HUES48 (cell line): ENCODE measurements around the gene UBP1.
A peak's percentile ranks its signal among the peaks of the same experiment; 100 is the strongest.
"Not testable (repeated sequence)": the region's sequence is repeated elsewhere in the genome, so short reads cannot be mapped to it uniquely, and the experiment has no call there.

ENCODE experiments used
- H3K27ac ChIP-seq: one replicate; pipeline ENCODE4 v1.7.0; 2013; ENCODE audit warnings: low read depth, low read length, inconsistent platforms
- H3K27me3 ChIP-seq: 2 replicates; pipeline ENCODE4 v1.6.1; 2013; ENCODE audit warnings: mild to moderate bottlenecking, low read length; ENCODE audit not compliant: control insufficient read depth, insufficient read depth
- H3K36me3 ChIP-seq: 2 replicates; pipeline ENCODE4 v1.6.1; 2013; ENCODE audit warnings: low read length; ENCODE audit not compliant: control insufficient read depth, insufficient read depth
- H3K4me1 ChIP-seq: 2 replicates; pipeline ENCODE4 v1.6.1; 2013; ENCODE audit warnings: mild to moderate bottlenecking, low read length; ENCODE audit not compliant: control insufficient read depth, insufficient read depth
- H3K4me3 ChIP-seq: 2 replicates; pipeline ENCODE4 v1.5.1; 2013; ENCODE audit warnings: mild to moderate bottlenecking, low read depth, low read length
- H3K9ac ChIP-seq: 2 replicates; pipeline ENCODE4 v1.6.1; 2013; ENCODE audit warnings: mild to moderate bottlenecking, low read depth, low read length, moderate library complexity
- H3K9me3 ChIP-seq: 2 replicates; pipeline ENCODE4 v1.6.1; 2013; ENCODE audit warnings: low read length; ENCODE audit not compliant: control insufficient read depth, insufficient read depth

Gene UBP1

GRCh38 chr3:33433843-33434242 is 6.4 kb downstream of the UBP1 start:
- no peaks in the 10 kb centered on the region for H3K9me3 ChIP-seq
- no peaks in the 10 kb centered on the region for H3K27me3 ChIP-seq
- no peak overlapping the region for H3K27ac ChIP-seq
- no peak overlapping the region for H3K9ac ChIP-seq
- no peaks in the 10 kb centered on the region for H3K36me3 ChIP-seq
- no peak overlapping the region for H3K4me3 ChIP-seq
- H3K4me1 ChIP-seq = peaks cover 64% of the 10 kb centered on the region

GRCh38 chr3:33430571-33430970 is 9.6 kb downstream of the UBP1 start:
- no peaks in the 10 kb centered on the region for H3K9me3 ChIP-seq
- H3K4me1 ChIP-seq = peaks cover 62% of the 10 kb centered on the region
- H3K36me3 ChIP-seq = no peaks in the 10 kb centered on the region
- H3K27me3 ChIP-seq = no peaks in the 10 kb centered on the region
- H3K27ac ChIP-seq = peak overlapping the region; percentile 14
- no peak overlapping the region for H3K4me3 ChIP-seq
- no peak overlapping the region for H3K9ac ChIP-seq

GRCh38 chr3:33430061-33430460 is 10.1 kb downstream of the UBP1 start:
- H3K27me3 ChIP-seq = no peaks in the 10 kb centered on the region
- H3K4me3 ChIP-seq = no peak overlapping the region
- H3K27ac ChIP-seq = no peak overlapping the region
- H3K4me1 ChIP-seq = peaks cover 63% of the 10 kb centered on the region
- H3K9ac ChIP-seq = no peak overlapping the region
- H3K9me3 ChIP-seq = no peaks in the 10 kb centered on the region
- H3K36me3 ChIP-seq = no peaks in the 10 kb centered on the region

DNA sequence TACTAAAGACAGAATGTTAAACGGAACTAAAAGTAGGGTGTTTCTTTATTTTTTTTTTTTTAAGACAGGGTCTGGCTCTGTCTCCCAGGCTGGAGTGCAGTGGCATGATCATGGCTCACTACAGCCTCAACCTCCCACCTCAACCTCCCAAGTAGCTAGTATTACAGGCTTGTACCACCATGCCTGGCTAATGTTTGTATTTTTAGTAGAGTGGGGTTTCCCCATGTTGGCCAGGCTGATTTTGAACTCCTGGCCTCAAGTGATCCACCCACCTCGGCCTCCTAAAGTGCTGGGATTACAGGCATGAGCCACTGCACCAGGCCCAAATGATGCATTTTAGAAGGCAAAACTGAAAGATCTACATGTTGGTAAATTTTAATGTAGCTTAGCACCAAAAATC is 10.9 kb downstream of the UBP1 start:
- Histone ChIP-seq H3K4me1 (peaks cover 69% of the 10 kb centered on the region), H3K27ac (peak overlapping the region; percentile 27)
- not testable (repeated sequence) for H3K36me3 ChIP-seq, H3K9me3 ChIP-seq, H3K4me3 ChIP-seq, H3K9ac ChIP-seq, H3K27me3 ChIP-seq

DNA sequence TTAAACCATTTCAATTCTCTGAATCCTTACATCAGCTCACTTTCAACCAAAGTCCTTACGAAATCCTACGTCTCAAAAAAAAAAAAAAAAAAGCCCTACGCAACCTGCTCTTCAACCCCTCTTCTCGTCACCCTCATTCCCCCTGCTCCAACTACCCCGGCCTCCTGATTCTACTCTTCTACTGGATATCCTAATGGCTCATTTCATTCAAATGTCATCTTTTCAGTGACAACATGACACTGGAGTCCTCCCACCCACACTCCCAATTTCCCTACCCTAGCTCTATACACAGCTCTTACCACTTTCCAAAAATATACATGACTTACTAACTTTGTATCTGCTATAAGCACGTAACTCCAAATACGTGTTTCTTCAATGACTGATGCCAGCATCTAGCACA is 11.5 kb downstream of the UBP1 start:
- peaks cover 71% of the 10 kb centered on the region for H3K4me1 ChIP-seq
- H3K27me3 ChIP-seq = no peaks in the 10 kb centered on the region
- H3K4me3 ChIP-seq = peak overlapping the region; percentile 16; the same call in 1 of the 2 replicates
- H3K36me3 ChIP-seq = peaks cover 9% of the 10 kb centered on the region
- peak overlapping the region; percentile 27 for H3K27ac ChIP-seq
- H3K9me3 ChIP-seq = no peaks in the 10 kb centered on the region
- H3K9ac ChIP-seq = no peak overlapping the region

- Histone ChIP-seq H3K4me3 (peak overlapping the region; percentile 13; the same call in 1 of the 2 replicates), H3K9ac (no peak overlapping the region), H3K9me3 (no peaks in the 10 kb centered on the region), H3K36me3 (peaks cover 20% of the 10 kb centered on the region), H3K27ac (peak overlapping the region; percentile 65), H3K27me3 (no peaks in the 10 kb centered on the region), H3K4me1 (peaks cover 67% of the 10 kb centered on the region)
Measured at GRCh38 chr3:33426630-33427317, 13.4 kb downstream of the UBP1 start.

DNA sequence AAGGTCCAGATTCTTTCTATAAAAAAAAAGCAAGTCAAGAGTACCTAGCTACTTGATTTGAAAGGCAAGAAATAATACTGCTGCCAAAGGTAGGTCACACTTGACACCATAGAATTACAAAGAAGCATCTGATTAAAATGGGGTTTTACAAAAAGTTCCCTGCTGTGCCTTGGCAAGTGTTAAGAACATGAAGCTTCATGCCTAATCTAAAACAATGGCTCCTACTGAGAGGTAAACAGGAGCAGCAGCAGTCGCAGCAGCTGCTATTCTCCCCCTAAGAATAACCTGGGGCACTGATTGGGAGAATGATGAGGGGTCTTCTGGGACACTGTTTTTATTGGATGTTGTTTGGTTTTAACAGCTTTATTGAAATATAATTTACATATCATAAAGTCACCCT is 14.1 kb downstream of the UBP1 start:
- no peak overlapping the region for H3K9ac ChIP-seq
- H3K36me3 ChIP-seq = peaks cover 25% of the 10 kb centered on the region
- peak overlapping the region; percentile 65 for H3K27ac ChIP-seq
- peak overlapping the region; percentile 13; the same call in 1 of the 2 replicates for H3K4me3 ChIP-seq
- peaks cover 63% of the 10 kb centered on the region for H3K4me1 ChIP-seq
- no peaks in the 10 kb centered on the region for H3K27me3 ChIP-seq
- no peaks in the 10 kb centered on the region for H3K9me3 ChIP-seq

DNA sequence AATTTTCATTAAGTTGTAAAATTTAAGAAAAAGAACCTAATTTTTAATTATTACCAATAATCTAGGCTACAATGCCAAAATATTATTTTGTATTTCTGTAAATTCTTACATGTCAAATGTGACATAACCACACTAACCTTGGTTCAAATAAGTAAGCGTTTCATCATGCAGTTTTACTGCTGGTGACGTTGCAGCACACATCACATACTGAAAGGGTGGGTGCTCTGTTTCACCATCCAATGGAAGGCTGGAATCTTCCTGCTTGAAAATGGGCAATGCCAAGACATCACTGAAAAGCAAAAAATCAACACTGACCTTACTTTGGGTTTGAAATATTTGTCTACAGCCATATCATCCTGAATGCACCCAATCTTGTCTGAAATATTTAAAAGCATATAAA is 14.8 kb downstream of the UBP1 start:
- H3K9ac ChIP-seq = no peak overlapping the region
- no peaks in the 10 kb centered on the region for H3K9me3 ChIP-seq
- H3K4me3 ChIP-seq = 0 out of 2 replicates have a peak overlapping the region, but pooled peaks have one; percentile 11
- H3K27me3 ChIP-seq = no peaks in the 10 kb centered on the region
- peak overlapping the region; percentile 14 for H3K27ac ChIP-seq
- peaks cover 30% of the 10 kb centered on the region for H3K36me3 ChIP-seq
- peaks cover 58% of the 10 kb centered on the region for H3K4me1 ChIP-seq

GRCh38 chr3:33424606-33425452 is 15.4 kb downstream of the UBP1 start:
- no peaks in the 10 kb centered on the region for H3K9me3 ChIP-seq
- peaks cover 36% of the 10 kb centered on the region for H3K36me3 ChIP-seq
- H3K27me3 ChIP-seq = no peaks in the 10 kb centered on the region
- H3K4me3 ChIP-seq = no peak overlapping the region
- H3K27ac ChIP-seq = no peak overlapping the region
- H3K4me1 ChIP-seq = peaks cover 51% of the 10 kb centered on the region
- H3K9ac ChIP-seq = no peak overlapping the region

- no peak overlapping the region for H3K4me3 ChIP-seq
- no peak overlapping the region for H3K9ac ChIP-seq
- no peak overlapping the region for H3K27ac ChIP-seq
- H3K4me1 ChIP-seq = peaks cover 15% of the 10 kb centered on the region
- H3K36me3 ChIP-seq = peaks cover 65% of the 10 kb centered on the region
- no peaks in the 10 kb centered on the region for H3K27me3 ChIP-seq
- H3K9me3 ChIP-seq = no peaks in the 10 kb centered on the region
Measured at GRCh38 chr3:33420966-33421365, 19.2 kb downstream of the UBP1 start.

DNA sequence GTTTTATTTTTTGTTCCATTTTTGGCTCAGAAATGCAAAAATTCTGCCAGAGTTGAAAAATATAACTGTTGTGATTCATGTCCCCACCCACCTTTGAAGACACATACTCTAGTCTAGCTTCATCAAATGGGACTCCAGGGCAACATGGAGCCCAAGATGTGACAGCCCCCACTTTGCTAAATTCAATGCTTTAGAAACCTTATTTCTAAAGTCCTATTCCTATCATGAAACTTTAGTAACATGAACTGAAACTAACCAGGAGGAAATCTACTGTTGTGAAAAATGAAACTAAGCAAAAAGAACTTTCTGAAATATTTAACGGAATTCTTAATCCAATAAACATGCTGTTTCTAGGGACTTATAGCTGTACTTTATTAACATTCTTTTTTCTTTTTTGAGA is 20.3 kb downstream of the UBP1 start:
- no peaks in the 10 kb centered on the region for H3K9me3 ChIP-seq
- peaks cover 75% of the 10 kb centered on the region for H3K36me3 ChIP-seq
- no peak overlapping the region for H3K9ac ChIP-seq
- H3K27ac ChIP-seq = no peak overlapping the region
- H3K4me3 ChIP-seq = no peak overlapping the region
- H3K27me3 ChIP-seq = no peaks in the 10 kb centered on the region
- peaks cover 7% of the 10 kb centered on the region for H3K4me1 ChIP-seq
